Liver (tissue), 3 donors: ENCODE measurements around the gene SYNGR4.

Experiments
- ATF3 ChIP-seq: IDR thresholded peaks from 2 replicates; pipeline ENCODE4 v1.6.1; 2016; ENCODE audit warnings: antibody characterized with exemption
- EGR1 ChIP-seq, 2 donors: IDR thresholded peaks; 2 replicates each; pipeline ENCODE4 v1.6.1; 2016 to 2018; ENCODE audit warnings: antibody characterized with exemption in 2 of 2, low read depth in 2 of 2
- FOXA1 ChIP-seq: IDR thresholded peaks from 2 replicates; pipeline ENCODE4 v1.6.1; 2016; ENCODE audit warnings: antibody characterized with exemption
- FOXA2 ChIP-seq: IDR thresholded peaks from 2 replicates; pipeline ENCODE4 v1.6.1; 2016; ENCODE audit warnings: antibody characterized with exemption
- GABPA ChIP-seq, 2 donors: IDR thresholded peaks in 1 of 2; conservative IDR thresholded peaks in 1 of 2; 2 replicates each; pipeline ENCODE4 v1.6.1; 2016; ENCODE audit warnings: antibody characterized with exemption in 2 of 2, mild to moderate bottlenecking in 1 of 2, moderate library complexity in 1 of 2
- JUND ChIP-seq, 2 donors: IDR thresholded peaks; 2 replicates each; pipeline ENCODE4 v1.6.1; 2016; ENCODE audit warnings: antibody characterized with exemption in 2 of 2
- NR2F2 ChIP-seq: IDR thresholded peaks from 2 replicates; pipeline ENCODE4 v1.6.1; 2016; ENCODE audit warnings: antibody characterized with exemption
- RAD21 ChIP-seq, 2 donors: IDR thresholded peaks; 2 replicates each; pipeline ENCODE4 v1.6.1; 2016; ENCODE audit warnings: antibody characterized with exemption in 2 of 2, mild to moderate bottlenecking in 2 of 2
- SP1 ChIP-seq: IDR thresholded peaks from 2 replicates; pipeline ENCODE4 v1.6.1; 2018; ENCODE audit warnings: antibody characterized with exemption, mild to moderate bottlenecking
- TAF1 ChIP-seq: conservative IDR thresholded peaks from 2 replicates; pipeline ENCODE4 v1.6.1; 2016; ENCODE audit warnings: antibody characterized with exemption, mild to moderate bottlenecking
- YY1 ChIP-seq: IDR thresholded peaks from 2 replicates; pipeline ENCODE4 v1.6.1; 2016; ENCODE audit warnings: antibody characterized with exemption, mild to moderate bottlenecking
- TF ChIP-seq, protein P1 (sequence below): fragments of 150-350 bp; IDR thresholded peaks from 2 replicates; pipeline ENCODE4 v1.5.1; 2017; ENCODE audit warnings: improper control_type of control experiment, low read depth, low read length; ENCODE audit not compliant: missing input control
- TF ChIP-seq, protein P2 (sequence below): IDR thresholded peaks from 2 replicates; pipeline ENCODE4 v1.6.1; 2016; ENCODE audit warnings: antibody characterized with exemption
- TF ChIP-seq, protein P3 (sequence below): IDR thresholded peaks from 2 replicates; pipeline ENCODE4 v1.6.1; 2016; ENCODE audit warnings: antibody characterized with exemption, mild to moderate bottlenecking
- donor health status: healthy.
- donor health status: healthy.

DNA sequence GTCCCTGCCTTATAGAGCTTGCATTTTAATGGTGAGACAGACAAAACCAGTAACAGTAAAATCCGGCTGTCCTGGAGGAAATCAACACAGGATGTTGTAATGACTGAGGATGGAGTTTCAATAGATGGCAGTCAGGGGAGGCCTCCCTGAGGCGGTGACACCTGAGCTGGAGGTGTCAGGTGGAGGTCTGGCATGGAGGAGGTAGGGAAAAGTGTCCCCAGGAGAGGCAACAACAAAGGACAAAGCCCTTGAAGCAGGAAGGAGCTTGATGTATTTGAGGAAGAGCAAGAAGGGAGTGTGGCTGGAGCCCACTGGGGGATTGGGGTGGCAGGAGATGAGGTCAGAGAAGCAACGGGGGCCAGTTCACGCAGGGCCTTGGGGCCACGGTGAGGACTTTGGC is 37.1 kb downstream of the SYNGR4 start:
- TF ChIP-seq SP1: no peak
- no peak for TF ChIP-seq FOXA2
- TF ChIP-seq, protein P1, sequence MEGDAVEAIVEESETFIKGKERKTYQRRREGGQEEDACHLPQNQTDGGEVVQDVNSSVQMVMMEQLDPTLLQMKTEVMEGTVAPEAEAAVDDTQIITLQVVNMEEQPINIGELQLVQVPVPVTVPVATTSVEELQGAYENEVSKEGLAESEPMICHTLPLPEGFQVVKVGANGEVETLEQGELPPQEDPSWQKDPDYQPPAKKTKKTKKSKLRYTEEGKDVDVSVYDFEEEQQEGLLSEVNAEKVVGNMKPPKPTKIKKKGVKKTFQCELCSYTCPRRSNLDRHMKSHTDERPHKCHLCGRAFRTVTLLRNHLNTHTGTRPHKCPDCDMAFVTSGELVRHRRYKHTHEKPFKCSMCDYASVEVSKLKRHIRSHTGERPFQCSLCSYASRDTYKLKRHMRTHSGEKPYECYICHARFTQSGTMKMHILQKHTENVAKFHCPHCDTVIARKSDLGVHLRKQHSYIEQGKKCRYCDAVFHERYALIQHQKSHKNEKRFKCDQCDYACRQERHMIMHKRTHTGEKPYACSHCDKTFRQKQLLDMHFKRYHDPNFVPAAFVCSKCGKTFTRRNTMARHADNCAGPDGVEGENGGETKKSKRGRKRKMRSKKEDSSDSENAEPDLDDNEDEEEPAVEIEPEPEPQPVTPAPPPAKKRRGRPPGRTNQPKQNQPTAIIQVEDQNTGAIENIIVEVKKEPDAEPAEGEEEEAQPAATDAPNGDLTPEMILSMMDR: no peak
- TF ChIP-seq TAF1: no peak
- TF ChIP-seq EGR1 (IDR thresholded peaks at IDR 0.05; ENCODE audit: low read depth in 2 of 2): no peak
- TF ChIP-seq ATF3: no peak
- TF ChIP-seq, protein P2, sequence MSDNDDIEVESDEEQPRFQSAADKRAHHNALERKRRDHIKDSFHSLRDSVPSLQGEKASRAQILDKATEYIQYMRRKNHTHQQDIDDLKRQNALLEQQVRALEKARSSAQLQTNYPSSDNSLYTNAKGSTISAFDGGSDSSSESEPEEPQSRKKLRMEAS: no peak
- TF ChIP-seq RAD21 (IDR thresholded peaks at IDR 0.05): no peak
- no peak for TF ChIP-seq GABPA (IDR thresholded peaks at IDR 0.05 in 1 of 2, conservative IDR thresholded peaks at IDR 0.05 in 1 of 2)
- no peak for TF ChIP-seq NR2F2
- TF ChIP-seq, protein P3, sequence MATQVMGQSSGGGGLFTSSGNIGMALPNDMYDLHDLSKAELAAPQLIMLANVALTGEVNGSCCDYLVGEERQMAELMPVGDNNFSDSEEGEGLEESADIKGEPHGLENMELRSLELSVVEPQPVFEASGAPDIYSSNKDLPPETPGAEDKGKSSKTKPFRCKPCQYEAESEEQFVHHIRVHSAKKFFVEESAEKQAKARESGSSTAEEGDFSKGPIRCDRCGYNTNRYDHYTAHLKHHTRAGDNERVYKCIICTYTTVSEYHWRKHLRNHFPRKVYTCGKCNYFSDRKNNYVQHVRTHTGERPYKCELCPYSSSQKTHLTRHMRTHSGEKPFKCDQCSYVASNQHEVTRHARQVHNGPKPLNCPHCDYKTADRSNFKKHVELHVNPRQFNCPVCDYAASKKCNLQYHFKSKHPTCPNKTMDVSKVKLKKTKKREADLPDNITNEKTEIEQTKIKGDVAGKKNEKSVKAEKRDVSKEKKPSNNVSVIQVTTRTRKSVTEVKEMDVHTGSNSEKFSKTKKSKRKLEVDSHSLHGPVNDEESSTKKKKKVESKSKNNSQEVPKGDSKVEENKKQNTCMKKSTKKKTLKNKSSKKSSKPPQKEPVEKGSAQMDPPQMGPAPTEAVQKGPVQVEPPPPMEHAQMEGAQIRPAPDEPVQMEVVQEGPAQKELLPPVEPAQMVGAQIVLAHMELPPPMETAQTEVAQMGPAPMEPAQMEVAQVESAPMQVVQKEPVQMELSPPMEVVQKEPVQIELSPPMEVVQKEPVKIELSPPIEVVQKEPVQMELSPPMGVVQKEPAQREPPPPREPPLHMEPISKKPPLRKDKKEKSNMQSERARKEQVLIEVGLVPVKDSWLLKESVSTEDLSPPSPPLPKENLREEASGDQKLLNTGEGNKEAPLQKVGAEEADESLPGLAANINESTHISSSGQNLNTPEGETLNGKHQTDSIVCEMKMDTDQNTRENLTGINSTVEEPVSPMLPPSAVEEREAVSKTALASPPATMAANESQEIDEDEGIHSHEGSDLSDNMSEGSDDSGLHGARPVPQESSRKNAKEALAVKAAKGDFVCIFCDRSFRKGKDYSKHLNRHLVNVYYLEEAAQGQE: no peak
- TF ChIP-seq YY1: no peak
- TF ChIP-seq JUND (IDR thresholded peaks at IDR 0.05): no peak
- TF ChIP-seq FOXA1: no peak
